ENCODE data around the gene PGM5.
"Not testable (repeated sequence)": the region's sequence is repeated elsewhere in the genome, so short reads cannot be mapped to it uniquely, and the experiment has no call there.

PGM5 gene

DNA sequence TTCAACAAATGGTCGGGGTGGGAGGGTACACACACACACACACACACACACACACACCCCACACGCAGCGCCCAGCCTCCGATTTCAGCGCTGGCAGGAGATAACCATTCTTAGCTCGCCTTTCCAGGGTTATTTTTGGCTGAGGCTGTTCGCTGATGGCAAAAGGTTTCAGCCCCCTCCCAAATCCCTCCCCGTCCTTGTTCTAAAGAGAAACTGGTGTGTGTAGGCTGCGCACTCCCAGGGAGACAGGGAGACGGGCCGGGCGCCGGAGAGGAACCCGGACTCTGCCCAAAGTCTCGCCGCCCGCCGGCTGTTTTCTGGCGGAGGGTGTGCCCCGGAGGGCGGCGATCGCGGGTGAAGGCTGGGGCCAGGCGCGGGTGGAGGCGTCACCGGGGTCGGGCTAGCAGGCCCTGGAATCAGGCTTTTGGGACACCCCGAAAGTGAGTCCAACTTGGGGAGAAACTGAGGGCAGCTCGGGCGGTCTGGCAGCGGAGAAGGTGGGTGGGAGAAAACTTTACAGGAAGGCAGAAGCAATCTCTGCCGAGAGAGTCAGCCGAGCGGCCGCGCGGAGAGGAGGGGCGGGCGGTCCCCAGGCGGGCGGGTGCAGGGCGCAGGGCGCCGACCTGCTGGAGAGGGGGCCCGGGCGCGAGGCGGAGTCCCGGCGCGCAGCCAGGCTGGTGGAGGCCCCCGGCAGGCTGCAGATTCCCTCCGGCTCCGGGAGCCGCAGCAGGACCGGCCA lies at the start of gene PGM5:
TSS of gene PGM5 (plus strand) at position 232 of the 739 bp plus-strand sequence. CDS start 517 bp downstream, outside the sequence.
- H3K27me3 ChIP-seq (ENCODE audit: insufficient read depth, low read depth, severe bottlenecking); H3K36me3 ChIP-seq; H3K9me3 ChIP-seq (ENCODE audit: severe bottlenecking); H3K27ac ChIP-seq: not testable (repeated sequence)
- peak; percentile 15 for DNase-seq
- H3K4me3 ChIP-seq (ENCODE audit: low read depth, low read length) = peak within 1 kb of the TSS; percentile 29

DNA sequence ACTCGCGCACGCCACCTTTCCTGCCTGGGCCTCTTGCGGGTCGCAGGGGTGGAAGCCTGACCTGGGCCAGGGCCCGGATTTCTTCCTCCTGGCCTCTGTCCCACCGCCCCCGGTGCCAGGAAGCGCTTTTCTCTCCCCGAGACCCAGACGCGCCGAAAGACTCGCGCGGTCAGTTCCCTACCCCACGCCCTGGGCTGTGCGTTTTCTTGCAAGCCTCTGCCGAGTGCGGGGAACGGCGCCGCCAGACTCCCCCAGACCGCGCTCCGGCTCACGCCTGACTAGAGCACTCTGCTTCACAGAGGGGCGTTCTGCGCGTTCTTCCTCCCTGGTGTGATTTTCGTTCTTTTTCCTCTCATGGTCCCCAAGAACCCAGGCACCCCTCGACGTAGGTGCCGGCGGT lies 49.3 kb upstream of the PGM5 start:
- H3K27ac ChIP-seq; H3K4me3 ChIP-seq (ENCODE audit: low read depth, low read length); H3K27me3 ChIP-seq (ENCODE audit: insufficient read depth, low read depth, severe bottlenecking); DNase-seq; H3K9me3 ChIP-seq (ENCODE audit: severe bottlenecking); H3K36me3 ChIP-seq: not testable (repeated sequence)

DNA sequence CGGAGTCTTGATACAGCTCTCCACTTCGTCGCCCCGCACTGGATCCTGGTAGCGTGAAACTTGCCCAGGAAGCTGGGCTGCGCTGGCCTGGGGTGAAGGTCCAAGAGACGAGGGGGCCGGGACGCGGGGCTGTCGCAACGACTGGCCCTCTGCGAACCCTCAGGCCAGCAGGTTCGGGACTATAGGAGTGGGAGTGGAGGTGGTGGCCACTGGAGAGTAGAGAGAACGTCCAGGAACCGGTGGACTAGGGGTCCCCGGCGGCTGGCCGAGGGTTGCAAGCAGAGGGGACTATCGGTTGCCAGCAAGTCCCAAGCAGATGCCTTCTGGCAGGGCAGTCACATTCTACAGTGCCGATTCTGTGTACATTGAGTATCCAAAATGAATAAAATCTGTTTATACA lies 48.8 kb upstream of the PGM5 start:
- H3K9me3 ChIP-seq (ENCODE audit: severe bottlenecking); H3K27me3 ChIP-seq (ENCODE audit: insufficient read depth, low read depth, severe bottlenecking): not testable (repeated sequence)

GRCh38 chr9:68311208-68311607 lies 45.2 kb upstream of the PGM5 start:
- not testable (repeated sequence) for DNase-seq; H3K27ac ChIP-seq; H3K36me3 ChIP-seq; H3K9me3 ChIP-seq (ENCODE audit: severe bottlenecking); H3K27me3 ChIP-seq (ENCODE audit: insufficient read depth, low read depth, severe bottlenecking); H3K4me3 ChIP-seq (ENCODE audit: low read depth, low read length)

More for the DNA sequence above, 48.8 kb upstream of the PGM5 start:
- H3K27ac ChIP-seq; DNase-seq; H3K4me3 ChIP-seq (ENCODE audit: low read depth, low read length); H3K36me3 ChIP-seq: not testable (repeated sequence)

- not testable (repeated sequence) for H3K27me3 ChIP-seq (ENCODE audit: insufficient read depth, low read depth, severe bottlenecking); DNase-seq; H3K27ac ChIP-seq; H3K4me3 ChIP-seq (ENCODE audit: low read depth, low read length); H3K36me3 ChIP-seq; H3K9me3 ChIP-seq (ENCODE audit: severe bottlenecking)
These were observed 38.2 kb upstream of the PGM5 start for GRCh38 chr9:68318209-68318608.

DNA sequence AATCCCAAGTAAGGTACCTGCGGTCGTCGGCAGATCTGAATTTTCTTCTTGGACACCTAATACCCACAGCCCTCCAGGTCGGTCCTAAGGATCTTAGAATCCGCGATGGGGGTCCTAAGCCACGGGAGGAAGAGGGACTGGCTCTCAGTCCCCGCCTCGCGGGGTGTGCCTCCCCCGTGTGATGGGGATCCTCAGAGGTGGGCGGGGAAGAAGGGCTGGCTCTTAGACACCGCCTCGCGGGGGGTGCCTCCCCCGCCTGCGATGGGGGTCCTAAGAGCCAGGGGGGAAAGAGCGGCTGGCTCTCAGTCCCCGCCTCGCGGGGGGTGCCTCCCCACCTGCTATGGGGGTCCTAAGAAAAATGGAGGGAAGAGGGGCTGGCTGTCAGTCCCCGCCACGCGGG lies 32.7 kb upstream of the PGM5 start:
- not testable (repeated sequence) for H3K9me3 ChIP-seq (ENCODE audit: severe bottlenecking); H3K27me3 ChIP-seq (ENCODE audit: insufficient read depth, low read depth, severe bottlenecking); H3K36me3 ChIP-seq; H3K4me3 ChIP-seq (ENCODE audit: low read depth, low read length); H3K27ac ChIP-seq; DNase-seq

GRCh38 chr9:68324518-68324917 lies 31.9 kb upstream of the PGM5 start:
- not testable (repeated sequence) for H3K27me3 ChIP-seq (ENCODE audit: insufficient read depth, low read depth, severe bottlenecking); H3K27ac ChIP-seq; H3K36me3 ChIP-seq; H3K4me3 ChIP-seq (ENCODE audit: low read depth, low read length); H3K9me3 ChIP-seq (ENCODE audit: severe bottlenecking); DNase-seq

DNA sequence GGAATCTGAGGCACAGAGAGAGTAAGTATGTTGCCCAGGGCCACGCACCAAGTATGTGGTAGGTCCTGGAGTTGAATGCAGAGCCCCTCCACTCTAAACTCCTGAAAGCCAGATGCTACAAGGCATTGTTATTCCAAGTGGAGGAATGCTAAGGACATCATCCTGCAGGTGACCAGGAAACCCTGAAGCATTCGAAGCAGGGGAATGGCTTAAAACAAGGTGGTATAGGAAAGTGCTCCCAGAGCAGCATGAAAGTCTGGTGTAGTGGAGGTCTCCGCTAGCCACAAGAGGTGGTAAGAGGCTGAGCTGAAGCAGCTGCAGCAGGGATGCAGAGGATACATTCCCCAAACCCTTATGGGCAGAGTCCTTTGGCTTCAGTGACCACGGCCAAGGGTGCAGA lies 27.3 kb upstream of the PGM5 start:
- not testable (repeated sequence) for H3K36me3 ChIP-seq; H3K27me3 ChIP-seq (ENCODE audit: insufficient read depth, low read depth, severe bottlenecking); H3K4me3 ChIP-seq (ENCODE audit: low read depth, low read length)

GRCh38 chr9:68330531-68331173 lies 25.8 kb upstream of the PGM5 start:
- not testable (repeated sequence) for H3K27ac ChIP-seq; H3K4me3 ChIP-seq (ENCODE audit: low read depth, low read length); H3K27me3 ChIP-seq (ENCODE audit: insufficient read depth, low read depth, severe bottlenecking); H3K36me3 ChIP-seq; H3K9me3 ChIP-seq (ENCODE audit: severe bottlenecking)
- peak; percentile 53 for DNase-seq

More for the DNA sequence above, 27.3 kb upstream of the PGM5 start:
- not testable (repeated sequence) for H3K27ac ChIP-seq; DNase-seq; H3K9me3 ChIP-seq (ENCODE audit: severe bottlenecking)

DNA sequence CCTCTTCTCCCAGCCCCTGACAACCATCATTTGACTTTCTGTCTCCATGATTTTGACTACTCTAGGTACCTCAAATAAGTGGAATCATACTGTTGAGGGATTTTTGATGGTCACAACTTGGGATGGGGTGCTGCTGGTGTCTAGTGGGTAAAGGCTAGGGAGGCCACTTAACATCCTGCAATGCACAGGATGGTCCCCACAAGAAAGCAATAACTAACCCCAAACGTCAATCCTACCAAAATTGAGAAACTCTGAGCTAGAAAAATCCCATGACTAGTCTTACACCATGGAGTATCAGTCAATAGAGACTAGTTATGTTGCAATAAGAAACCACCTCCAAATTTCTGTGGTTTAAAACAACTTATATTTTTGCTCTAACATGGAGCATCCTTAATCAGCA lies 24.3 kb upstream of the PGM5 start:
- not testable (repeated sequence) for H3K36me3 ChIP-seq; H3K9me3 ChIP-seq (ENCODE audit: severe bottlenecking); H3K27me3 ChIP-seq (ENCODE audit: insufficient read depth, low read depth, severe bottlenecking); H3K4me3 ChIP-seq (ENCODE audit: low read depth, low read length); H3K27ac ChIP-seq; DNase-seq

- DNase-seq; H3K9me3 ChIP-seq (ENCODE audit: severe bottlenecking); H3K4me3 ChIP-seq (ENCODE audit: low read depth, low read length); H3K27ac ChIP-seq; H3K27me3 ChIP-seq (ENCODE audit: insufficient read depth, low read depth, severe bottlenecking); H3K36me3 ChIP-seq: not testable (repeated sequence)
These were observed 20.5 kb upstream of the PGM5 start for GRCh38 chr9:68335935-68336334.

- not testable (repeated sequence) for H3K27me3 ChIP-seq (ENCODE audit: insufficient read depth, low read depth, severe bottlenecking); H3K9me3 ChIP-seq (ENCODE audit: severe bottlenecking); H3K4me3 ChIP-seq (ENCODE audit: low read depth, low read length); H3K36me3 ChIP-seq; H3K27ac ChIP-seq; DNase-seq
These were observed 19.6 kb upstream of the PGM5 start for GRCh38 chr9:68336639-68337339.

GRCh38 chr9:68338000-68338399 lies 18.4 kb upstream of the PGM5 start:
- not testable (repeated sequence) for H3K27ac ChIP-seq

DNA sequence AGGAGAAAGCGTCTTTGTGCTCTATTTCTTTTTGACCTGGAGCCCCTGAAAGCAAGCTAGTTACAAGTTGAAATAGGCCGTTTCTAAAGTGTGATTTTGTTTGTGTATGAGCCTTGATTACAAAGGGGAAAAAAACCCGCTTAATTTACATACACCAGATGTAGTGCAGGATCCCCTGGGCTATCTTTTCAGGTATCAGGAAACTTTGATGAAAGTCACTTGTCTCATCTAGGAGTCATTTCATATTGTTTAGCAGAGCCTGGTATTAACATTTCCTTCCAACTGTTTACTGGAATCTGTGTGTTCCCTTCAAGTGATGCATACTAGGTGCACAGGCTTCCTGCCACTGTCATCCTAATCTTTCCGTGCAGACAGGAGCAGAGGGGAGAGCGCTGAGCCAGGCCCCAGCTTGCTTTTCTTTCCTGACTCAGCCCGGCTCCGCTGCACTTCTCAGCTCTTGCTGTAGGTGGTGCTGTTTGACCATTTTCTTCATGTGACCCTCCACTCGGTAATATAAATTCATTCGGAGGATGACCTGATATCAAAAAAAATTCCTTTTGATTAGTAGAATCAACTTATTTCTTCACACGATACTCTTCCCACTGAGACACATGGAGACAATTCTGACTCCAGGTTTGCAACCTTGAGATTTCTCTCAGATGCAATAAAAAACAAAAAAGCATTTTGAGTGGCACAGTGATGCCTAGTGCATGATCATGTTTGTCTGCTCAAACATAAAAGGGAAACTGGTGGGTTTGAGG lies 14.0 kb upstream of the PGM5 start:
- not testable (repeated sequence) for H3K27ac ChIP-seq; H3K4me3 ChIP-seq (ENCODE audit: low read depth, low read length); DNase-seq; H3K9me3 ChIP-seq (ENCODE audit: severe bottlenecking); H3K27me3 ChIP-seq (ENCODE audit: insufficient read depth, low read depth, severe bottlenecking); H3K36me3 ChIP-seq

More at GRCh38 chr9:68338000-68338399, 18.4 kb upstream of the PGM5 start:
- H3K36me3 ChIP-seq; H3K9me3 ChIP-seq (ENCODE audit: severe bottlenecking); H3K27me3 ChIP-seq (ENCODE audit: insufficient read depth, low read depth, severe bottlenecking); H3K4me3 ChIP-seq (ENCODE audit: low read depth, low read length); DNase-seq: not testable (repeated sequence)
